Measurements from ENCODE around the gene MED1. TPM values are rescaled to one million over a fixed set of nuclear protein-coding genes. Genes with fewer than 3 reads are reported as not detected.

The MED1 gene
- total and polyA plus RNA-seq, 2 of the 4 experiments (the other 2 are of a cell fraction): 16.9 to 24.2 TPM

DNA sequence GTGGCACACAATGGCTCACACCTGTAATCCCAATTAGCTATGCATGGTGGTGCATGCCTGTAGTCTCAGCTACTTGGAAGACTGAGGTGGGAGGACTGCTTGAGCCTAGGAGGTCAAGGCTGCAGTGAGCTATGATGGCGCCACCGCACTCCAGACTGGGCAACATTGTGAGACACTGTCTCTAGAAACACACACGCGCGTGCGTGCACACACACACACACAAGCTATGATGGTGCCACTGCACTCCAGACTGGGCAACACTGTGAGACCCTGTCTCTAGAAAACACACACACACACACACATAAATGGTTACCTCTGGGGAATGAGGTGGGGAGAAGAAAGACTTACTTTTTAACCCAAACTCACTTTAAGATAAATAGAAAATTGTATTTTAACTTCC, 66.0 kb downstream of the MED1 start:
- Histone ChIP-seq H2AK9ac (replicated peaks; ENCODE audit: low read depth, low read length, poor library complexity) (no peak overlapping the region), H3K56ac (ENCODE audit: extremely low read depth, insufficient read depth, low read length) (no peak overlapping the region), H4K20me1 (ENCODE audit: insufficient read depth, low read length) (peaks cover 4% of the 10 kb centered on the region; the same call in 1 of the 2 replicates), H2BK120ac (ENCODE audit: low read depth, low read length) (no peak overlapping the region), H2BK20ac (ENCODE audit: low read depth, low read length) (no peak overlapping the region), H3K4ac (ENCODE audit: low read depth, low read length) (no peak overlapping the region), H4K91ac (ENCODE audit: insufficient read depth, low read depth, low read length) (no peak overlapping the region), H3K14ac (replicated peaks; ENCODE audit: low read depth, low read length) (no peak overlapping the region), H3K4me3 (ENCODE audit: insufficient read depth, low read depth, low read length) (no peak overlapping the region), H3K79me1 (ENCODE audit: low read depth in 1 of 2, low read length in 2 of 2) (peaks cover 5 to 29% of the 10 kb centered on the region in 2 experiments; a peak in 2 of 4 replicates), H2BK15ac (ENCODE audit: low read depth, low read length) (no peak overlapping the region), H3K27me3 (ENCODE audit: control insufficient read depth, insufficient read depth, low read length) (no peaks in the 10 kb centered on the region), H3K23ac (ENCODE audit: low read depth, low read length) (no peak overlapping the region), H2BK5ac (ENCODE audit: low read depth, low read length, poor library complexity, severe bottlenecking) (no peak overlapping the region), H4K8ac (ENCODE audit: low read depth in 2 of 2, low read length in 2 of 2) (no peak overlapping the region), H3K18ac (ENCODE audit: low read depth, low read length) (no peak overlapping the region), H3K9ac (ENCODE audit: low read depth, low read length) (no peak overlapping the region), H2AK5ac (ENCODE audit: low read depth, low read length) (no peak overlapping the region), H3K36me3 (ENCODE audit: control insufficient read depth, insufficient read depth, low read length) (peaks cover 4% of the 10 kb centered on the region; the same call in 1 of the 2 replicates), H3K4me2 (ENCODE audit: low read depth, low read length) (no peak overlapping the region), H4K5ac (ENCODE audit: low read depth, low read length) (no peak overlapping the region), H2AFZ (replicated peaks; ENCODE audit: low read length, poor library complexity) (no peak overlapping the region), H3K27ac (ENCODE audit: insufficient read depth, low read length) (no peak overlapping the region), H3K9me1 (ENCODE audit: insufficient read depth, low read length) (0 out of 2 replicates have a peak, but pooled peaks cover 4% of the 10 kb centered on the region), H3K9me3 (ENCODE audit: control insufficient read depth, insufficient read depth, low read length) (no peaks in the 10 kb centered on the region), H3K4me1 (ENCODE audit: control insufficient read depth, insufficient read depth, low read length) (no peaks in the 10 kb centered on the region)
- WGBS, 2 experiments (ENCODE audit: extremely low coverage in 2 of 2, insufficient read length in 1 of 2): 94% methylated on average over 6 of the region's 6 CpGs; no CpG with 5 or more reads in 1 of the 2 experiments
- POLR2A ChIA-PET (ENCODE audit: unreplicated experiment): no interaction called here
- in situ Hi-C loops (cut with MboI; ENCODE audit: low sequenced_read_pairs): no loop called here
- DNase-seq (no peak), ATAC-seq (ENCODE audit: low read depth) (no peak)
- BruUV-seq (replicated peaks): no TSS peak
- CTCF ChIA-PET: no interaction called here
- intact Hi-C loops (cut with micrococcal nuclease): no loop called here
- dilution Hi-C loops (cut with HindIII; ENCODE audit: low sequenced_read_pairs, unreplicated experiment): no loop called here
- TF ChIP-seq CEBPB (IDR thresholded peaks at IDR 0.05; ENCODE audit: low read depth, low read length) (no peak), FOS (IDR thresholded peaks at IDR 0.05; ENCODE audit: low read depth, low read length) (no peak), USF2 (IDR thresholded peaks at IDR 0.05; ENCODE audit: low read depth, low read length) (no peak), NFE2L2 (IDR thresholded peaks at IDR 0.05; ENCODE audit: low read depth, low read length) (no peak), RFX5 (IDR thresholded peaks at IDR 0.05; ENCODE audit: low read depth, low read length) (no peak), RAD21 (IDR thresholded peaks at IDR 0.05; ENCODE audit: low read length) (no peak), POLR2A (IDR thresholded peaks at IDR 0.05; ENCODE audit: low read depth, low read length) (no peak), RCOR1 (IDR thresholded peaks at IDR 0.05; ENCODE audit: insufficient replicate concordance, low read length) (no peak), MAZ (IDR thresholded peaks at IDR 0.05; ENCODE audit: borderline replicate concordance, low read depth, low read length) (no peak), CHD1 (IDR thresholded peaks at IDR 0.05; ENCODE audit: low read depth, low read length) (no peak), BHLHE40 (IDR thresholded peaks at IDR 0.05; ENCODE audit: low read depth, low read length) (no peak), MXI1 (IDR thresholded peaks at IDR 0.05; ENCODE audit: borderline replicate concordance, low read depth, low read length) (no peak)
- TF ChIP-seq, protein P1, sequence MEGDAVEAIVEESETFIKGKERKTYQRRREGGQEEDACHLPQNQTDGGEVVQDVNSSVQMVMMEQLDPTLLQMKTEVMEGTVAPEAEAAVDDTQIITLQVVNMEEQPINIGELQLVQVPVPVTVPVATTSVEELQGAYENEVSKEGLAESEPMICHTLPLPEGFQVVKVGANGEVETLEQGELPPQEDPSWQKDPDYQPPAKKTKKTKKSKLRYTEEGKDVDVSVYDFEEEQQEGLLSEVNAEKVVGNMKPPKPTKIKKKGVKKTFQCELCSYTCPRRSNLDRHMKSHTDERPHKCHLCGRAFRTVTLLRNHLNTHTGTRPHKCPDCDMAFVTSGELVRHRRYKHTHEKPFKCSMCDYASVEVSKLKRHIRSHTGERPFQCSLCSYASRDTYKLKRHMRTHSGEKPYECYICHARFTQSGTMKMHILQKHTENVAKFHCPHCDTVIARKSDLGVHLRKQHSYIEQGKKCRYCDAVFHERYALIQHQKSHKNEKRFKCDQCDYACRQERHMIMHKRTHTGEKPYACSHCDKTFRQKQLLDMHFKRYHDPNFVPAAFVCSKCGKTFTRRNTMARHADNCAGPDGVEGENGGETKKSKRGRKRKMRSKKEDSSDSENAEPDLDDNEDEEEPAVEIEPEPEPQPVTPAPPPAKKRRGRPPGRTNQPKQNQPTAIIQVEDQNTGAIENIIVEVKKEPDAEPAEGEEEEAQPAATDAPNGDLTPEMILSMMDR (conservative IDR thresholded peaks at IDR 0.05; ENCODE audit: low read depth, low read length): no peak
